SKM-1 treated with dmso at 0.1 percent for 144 hours (cell line): ENCODE measurements around the gene PDGFB.
"Not testable (repeated sequence)": the region's sequence is repeated elsewhere in the genome, so short reads cannot be mapped to it uniquely, and the experiment has no call there.

Experiments used
- DNase-seq: peaks from one replicate; lab custom pipeline; 2025; ENCODE audit not compliant: unreplicated experiment; lab: John Stamatoyannopoulos, UW

The PDGFB gene

DNA sequence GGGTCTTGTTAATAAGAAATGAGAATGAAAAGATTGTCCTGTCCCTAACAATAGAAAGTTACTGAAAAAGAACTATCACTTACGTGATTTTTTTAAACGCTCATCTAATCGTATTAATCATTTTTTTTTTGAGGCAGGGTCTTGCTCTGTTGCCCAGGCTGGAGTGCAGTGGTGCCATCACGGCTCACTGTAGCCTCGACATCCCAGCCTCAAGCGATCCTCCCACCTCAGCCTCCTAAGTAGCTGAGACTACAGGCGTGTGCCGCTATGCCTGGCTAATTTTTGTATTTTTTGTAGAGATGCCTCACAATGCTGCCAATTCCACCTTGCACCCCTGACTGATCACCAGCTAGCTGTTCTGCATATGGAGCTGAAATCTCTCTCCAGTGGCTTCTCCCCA lies 15.7 kb downstream of the PDGFB start:
- DNase-seq, result no peak

DNA sequence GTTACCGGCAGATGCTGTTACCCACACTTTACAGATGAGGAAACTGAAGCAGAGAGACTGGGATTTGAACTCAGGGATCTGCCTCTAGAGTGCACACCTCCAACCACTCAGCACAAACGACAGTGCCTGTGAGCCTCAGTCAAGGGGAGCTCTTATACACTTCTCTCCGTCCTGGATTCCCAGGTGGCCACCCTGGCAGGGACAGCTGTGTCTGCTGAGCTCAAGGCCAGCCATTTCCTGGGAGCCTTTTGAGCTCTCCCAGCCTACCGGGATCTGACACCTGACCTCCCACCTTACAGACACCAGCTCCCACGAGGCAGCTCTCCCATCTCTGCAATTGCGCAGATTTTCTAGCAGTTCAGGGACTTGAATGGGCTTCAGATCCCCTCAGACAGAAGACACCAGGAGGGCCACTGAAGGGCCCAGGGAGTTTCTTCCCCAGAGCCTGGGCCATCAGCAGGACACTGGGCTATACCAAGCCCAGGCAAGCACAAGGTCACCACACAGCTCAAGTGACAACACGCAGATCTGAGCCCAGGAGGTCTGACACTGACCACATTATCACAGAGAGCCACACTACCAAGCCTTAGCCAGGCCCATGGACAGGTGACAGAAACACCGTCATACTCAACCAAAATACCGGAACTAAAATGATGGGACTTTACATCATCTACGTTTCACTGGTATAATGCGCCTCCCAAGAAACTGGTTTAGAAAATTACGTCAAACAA lies 17.1 kb downstream of the PDGFB start:
- DNase-seq, result no peak

DNA sequence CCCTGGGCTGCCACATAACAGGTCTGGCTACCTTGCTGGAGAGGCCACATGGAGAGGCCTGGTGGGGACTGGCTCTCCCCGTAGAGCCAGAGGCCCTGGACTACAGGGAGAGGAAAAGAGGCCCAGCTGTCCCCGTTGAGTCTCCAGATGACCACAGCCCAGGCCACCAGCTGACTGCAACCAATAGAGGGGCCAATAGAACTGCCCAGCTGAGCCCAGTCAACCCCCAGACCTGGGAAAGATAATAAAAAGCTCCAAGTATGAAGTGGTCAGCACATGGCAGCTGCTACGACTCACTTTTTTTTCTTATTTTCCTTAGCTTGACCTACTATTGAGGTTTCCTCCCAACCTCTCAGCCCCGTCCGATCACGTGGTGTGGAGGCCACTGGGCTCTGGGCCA lies 18.4 kb downstream of the PDGFB start:
- no peak for DNase-seq

GRCh38 chr22:39225591-39225990 lies 19.2 kb downstream of the PDGFB start:
- no peak for DNase-seq

DNA sequence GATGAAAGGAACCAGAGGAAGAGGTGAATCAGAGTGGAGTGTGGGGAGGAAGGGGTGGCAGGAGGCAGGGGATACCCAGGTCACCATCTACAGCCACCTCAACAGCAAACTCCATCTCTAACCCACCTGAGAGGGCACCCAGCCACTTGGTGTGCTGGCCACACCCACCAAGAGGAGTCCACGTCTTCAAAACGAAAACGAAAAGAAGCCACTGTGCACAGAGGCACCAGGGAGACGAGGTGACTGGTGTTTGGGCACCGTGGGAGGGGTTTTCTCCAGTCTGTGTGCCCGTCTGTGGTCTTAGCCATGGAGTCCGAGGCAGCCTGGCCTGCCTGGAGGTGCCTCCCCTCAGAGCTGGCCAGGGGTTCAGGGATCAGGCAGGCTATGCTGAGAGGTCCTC lies 20.2 kb downstream of the PDGFB start:
- no peak for DNase-seq

GRCh38 chr22:39223091-39223710 lies 21.6 kb downstream of the PDGFB start:
- DNase-seq, result no peak

DNA sequence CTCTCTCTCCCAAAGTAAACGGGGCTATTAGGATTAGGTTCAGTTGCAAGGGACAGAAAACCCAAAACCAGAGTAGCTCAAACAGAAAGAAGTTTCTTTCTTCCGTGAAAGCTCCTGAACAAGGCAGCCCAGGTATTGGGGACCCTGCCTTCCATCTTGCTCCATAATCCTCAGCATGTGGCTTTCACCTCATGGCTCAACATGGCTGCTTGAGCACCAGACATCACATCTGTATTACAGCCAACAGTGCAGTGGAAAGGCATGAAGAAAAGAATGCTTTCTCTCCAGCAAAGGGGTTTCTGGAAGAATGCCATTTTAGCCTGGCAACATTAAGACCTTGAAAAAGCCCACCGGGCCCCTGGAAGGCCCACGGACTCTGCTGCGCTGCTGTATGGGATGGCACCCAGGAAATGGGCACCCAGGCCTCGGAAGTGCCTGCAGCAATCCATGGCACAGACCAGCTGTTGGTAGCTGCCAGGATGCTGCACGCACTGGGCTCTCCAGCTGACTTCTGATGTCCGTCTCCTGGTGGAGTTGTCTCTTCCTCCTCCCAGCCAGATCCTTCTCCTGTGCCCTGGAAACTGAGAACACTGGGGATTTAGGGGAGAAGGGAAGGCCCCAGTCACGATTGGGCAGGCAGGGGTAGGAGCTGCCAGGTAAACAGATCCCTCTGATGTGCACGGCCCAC lies 22.6 kb downstream of the PDGFB start:
- DNase-seq, result no peak

DNA sequence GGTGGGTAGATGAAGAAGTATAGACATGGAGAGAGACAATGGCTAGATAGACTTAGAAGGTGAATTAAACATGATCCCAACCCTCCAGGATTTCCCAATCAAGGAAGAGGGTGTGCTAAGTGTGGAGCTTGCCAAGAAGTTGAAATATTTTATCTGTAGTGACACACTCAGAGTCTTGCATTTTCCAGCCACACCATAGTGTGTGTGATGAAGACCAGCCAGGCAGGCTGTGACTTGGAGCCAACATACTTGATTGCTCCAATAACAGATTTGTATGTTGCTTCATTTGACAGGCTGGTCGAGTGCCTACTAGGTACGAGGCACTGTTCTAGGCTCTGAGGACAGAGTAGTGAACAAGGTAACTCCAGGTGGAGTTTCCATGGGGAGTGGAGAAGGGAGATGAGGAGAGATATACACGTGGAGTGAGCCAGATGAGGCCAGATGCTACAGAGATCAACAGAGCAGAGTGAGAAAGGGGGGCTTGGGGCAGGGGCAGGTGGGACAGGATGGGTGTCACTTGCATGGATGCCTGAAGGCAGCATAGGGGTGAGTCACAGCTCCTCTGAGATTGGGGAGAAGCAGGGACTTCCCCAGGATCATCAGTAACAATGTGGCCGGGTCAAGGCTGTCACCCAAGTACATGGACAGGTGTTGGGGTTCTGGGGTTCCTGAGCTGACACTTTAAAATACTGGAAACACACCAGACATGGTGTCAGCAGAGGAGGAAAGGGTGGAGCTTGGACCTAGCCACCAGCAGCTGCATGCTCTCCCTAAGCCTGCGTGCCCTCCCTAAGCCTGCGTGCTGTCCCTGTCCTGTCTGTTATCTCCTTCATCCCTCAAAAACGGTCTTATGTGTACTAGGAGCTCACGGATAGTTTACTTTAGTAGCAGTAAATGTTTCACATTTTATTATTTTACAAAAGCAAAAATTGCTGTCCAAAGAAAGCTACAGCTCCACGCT lies 23.6 kb downstream of the PDGFB start:
- DNase-seq, result no peak

DNA sequence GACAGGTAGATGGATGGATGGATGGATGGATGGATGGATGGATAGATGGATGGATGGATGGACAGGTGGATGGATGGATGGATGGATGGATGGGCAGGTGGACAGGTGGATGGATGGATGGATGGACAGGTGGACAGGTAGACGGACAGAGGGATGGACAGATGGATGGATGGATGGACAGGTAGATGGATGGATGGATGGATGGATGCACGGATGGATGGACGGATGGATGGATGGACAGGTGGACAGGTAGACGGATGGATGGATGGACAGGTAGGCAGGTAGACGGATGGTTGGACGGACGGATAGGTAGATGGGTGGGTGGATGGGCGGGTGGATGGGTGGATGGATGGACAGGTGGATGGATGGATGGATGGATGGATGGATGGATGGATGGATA lies 24.3 kb downstream of the PDGFB start:
- DNase-seq, result no peak

DNA sequence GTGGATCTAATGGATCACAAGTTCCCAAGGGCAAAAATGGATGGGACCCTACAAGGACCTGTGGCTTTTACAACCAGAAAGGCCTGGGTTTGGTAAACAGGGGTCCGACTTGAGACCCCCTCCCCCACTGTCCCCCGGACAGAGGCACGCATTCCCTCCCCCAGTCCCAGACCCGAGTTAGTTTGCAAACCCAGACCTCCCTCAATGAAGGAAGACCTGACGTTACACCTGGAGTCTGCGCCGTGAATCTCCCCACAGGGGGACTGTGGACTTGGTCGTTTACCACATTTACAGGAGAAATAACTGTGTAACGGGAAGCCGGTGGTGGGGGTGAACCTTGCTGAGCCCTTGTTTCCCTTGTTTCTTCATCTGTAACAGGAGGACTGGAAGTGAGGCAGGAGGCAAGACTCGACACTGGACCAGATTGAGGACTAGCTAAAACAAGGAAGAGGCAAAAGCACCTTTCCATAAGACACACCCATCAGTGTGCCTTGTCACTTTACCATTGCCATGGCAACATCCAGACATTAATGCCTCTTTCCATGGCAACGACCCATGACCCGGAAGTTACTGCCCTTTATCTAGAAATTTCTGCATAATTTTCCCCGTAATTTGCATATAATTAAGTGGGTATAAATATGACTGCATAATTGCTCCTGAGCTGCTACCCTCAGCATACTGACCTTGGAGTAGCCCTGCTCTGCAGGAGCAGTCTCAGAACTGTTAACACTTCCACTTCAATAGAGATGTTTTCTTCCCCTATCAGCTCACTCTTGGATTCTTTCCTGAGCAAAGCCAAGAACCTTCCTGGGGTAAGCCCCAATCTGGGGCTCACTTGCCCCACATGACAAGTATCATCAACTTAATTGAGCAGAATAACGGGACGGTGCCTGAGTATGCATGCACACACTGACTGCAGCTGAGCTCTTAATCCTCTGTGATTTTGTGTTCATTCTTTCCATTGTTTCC lies 25.4 kb downstream of the PDGFB start:
- no peak for DNase-seq

GRCh38 chr22:39218432-39218831 lies 26.4 kb downstream of the PDGFB start:
- not testable (repeated sequence) for DNase-seq

DNA sequence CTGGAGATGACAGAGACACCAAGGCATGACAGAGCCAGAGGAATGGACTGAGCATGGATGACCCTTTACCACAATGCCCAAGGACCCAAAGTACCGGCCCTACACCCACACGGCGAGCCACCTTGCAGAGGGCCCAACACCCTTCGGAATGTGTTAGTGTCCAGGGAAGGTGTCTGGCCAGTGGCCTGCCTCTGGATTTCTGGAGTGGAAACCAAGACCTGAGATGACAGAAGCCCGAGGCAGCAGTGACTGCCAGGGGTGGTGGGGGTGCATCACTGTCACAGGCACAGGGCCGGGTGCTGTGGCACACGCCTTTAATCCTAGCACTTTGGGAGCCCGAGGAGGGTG lies 28.7 kb downstream of the PDGFB start:
- DNase-seq, result no peak

- no peak for DNase-seq
Observed at GRCh38 chr22:39215426-39216142, 29.2 kb downstream of the PDGFB start.

DNA sequence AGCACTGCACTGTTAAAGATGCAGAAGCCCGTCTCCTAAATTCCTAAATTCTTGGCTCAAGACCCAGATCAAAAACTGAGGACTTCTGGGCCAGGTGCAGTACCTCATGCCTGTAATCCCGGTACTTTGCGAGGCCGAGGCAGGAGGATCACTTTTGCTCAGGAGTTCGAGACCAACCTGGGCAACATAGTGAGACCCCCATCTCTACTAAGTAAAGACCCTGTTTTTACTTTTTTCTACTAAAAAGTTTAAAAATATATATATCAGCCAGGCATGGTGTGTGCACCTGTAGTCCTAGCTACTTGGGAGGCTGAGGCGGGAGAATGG lies 29.7 kb downstream of the PDGFB start:
- DNase-seq, result no peak

DNA sequence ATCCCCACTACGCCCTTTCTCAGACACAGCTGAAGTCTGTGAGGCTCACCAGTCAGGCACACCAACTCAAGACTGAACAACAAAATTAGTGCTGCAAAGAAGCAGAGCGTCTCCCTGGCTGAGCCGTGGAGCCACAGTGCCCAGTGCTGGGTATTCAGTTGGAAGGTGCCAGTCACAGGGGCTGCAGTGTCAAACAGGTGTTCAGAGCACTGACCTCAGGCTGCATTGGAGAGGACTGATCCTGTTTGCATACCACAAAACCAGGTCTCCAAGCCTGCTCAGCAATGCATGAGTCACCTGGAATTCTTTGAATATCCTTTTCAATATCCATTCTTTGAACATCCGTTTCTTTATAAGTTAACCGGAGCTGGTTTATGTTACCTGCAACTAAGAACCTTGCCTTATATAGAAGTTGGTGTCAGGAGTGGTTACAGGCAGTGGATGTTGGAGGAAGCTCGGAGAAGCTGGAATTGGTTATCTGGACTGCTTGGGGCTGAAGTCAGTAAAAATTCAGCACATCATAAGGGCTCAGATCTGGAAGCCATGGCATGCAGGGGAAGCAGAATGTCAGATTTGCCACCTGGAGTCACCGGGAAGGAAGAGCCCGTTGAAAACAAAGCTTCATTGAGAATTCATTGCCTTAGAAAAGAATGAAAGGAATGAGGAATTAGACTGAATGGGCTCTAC lies 30.3 kb downstream of the PDGFB start:
- no peak for DNase-seq

- no peak for DNase-seq
Observed at GRCh38 chr22:39214006-39214382, 30.8 kb downstream of the PDGFB start.

GRCh38 chr22:39212721-39213376 lies 31.9 kb downstream of the PDGFB start:
- DNase-seq, result peak; percentile 31

- DNase-seq, result no peak
Observed at GRCh38 chr22:39209756-39210155, 35.0 kb downstream of the PDGFB start.
